Tibial artery (tissue), 4 donors: ENCODE data around the gene MYO7B.
A peak's percentile ranks its signal among the peaks of the same experiment; 100 is the strongest.

Experiments
- DNase-seq, 2 donors: peaks; one replicate each; pipeline ENCODE4 v3.0.0-alpha.2; 2019
- H3K27ac ChIP-seq, 2 donors: fragments of 200-600 bp; sonication (generic) in 1 of 2; 1 replicate in 1 of 2; 2 replicates in 1 of 2; pipeline ENCODE4 v1.5.1; 2018 to 2019; ENCODE audit warnings: mild to moderate bottlenecking in 1 of 2
- H3K27me3 ChIP-seq, 2 donors: fragments of 200-600 bp; sonication (generic) in 1 of 2; one replicate each; pipeline versions ENCODE4 v1.5.1 to v1.6.0; 2016 to 2019
- H3K36me3 ChIP-seq, 3 donors: fragments of 200-600 bp; sonication (generic) in 2 of 3; one replicate each; pipeline ENCODE4 v1.5.1; 2016 to 2019; ENCODE audit warnings: mild to moderate bottlenecking in 2 of 3
- H3K4me1 ChIP-seq, 4 donors: fragments of 200-600 bp; sonication (generic) in 2 of 4; 1 replicate in 3 of 4; 2 replicates in 1 of 4; pipeline ENCODE4 v1.5.1; 2016 to 2019
- H3K4me3 ChIP-seq, 2 donors: fragments of 200-600 bp; sonication (generic) in 1 of 2; 1 replicate in 1 of 2; 2 replicates in 1 of 2; pipeline ENCODE4 v1.5.1; 2018 to 2019; ENCODE audit warnings: mild to moderate bottlenecking in 2 of 2
- H3K9me3 ChIP-seq, 3 donors: fragments of 200-600 bp; sonication (generic) in 1 of 3; one replicate each; pipeline ENCODE4 v1.5.1; 2016 to 2019
- intact Hi-C: fragments of 100-400 bp; cut with DNase I; formaldehyde crosslinking; loops from one replicate; pipeline ENCODE4 v1.15.0; 2023; ENCODE audit warnings: low total_unique reads
- TF ChIP-seq, protein P1 (sequence below), 2 experiments: fragments of 200-600 bp in 1 of 2; fragments of 450-650 bp in 1 of 2; IDR thresholded peaks; one replicate each; pipeline ENCODE4 v1.5.1; 2017 to 2019; ENCODE audit warnings: antibody characterized with exemption in 2 of 2, mild to moderate bottlenecking in 1 of 2, moderate library complexity in 1 of 2

MYO7B gene

DNA sequence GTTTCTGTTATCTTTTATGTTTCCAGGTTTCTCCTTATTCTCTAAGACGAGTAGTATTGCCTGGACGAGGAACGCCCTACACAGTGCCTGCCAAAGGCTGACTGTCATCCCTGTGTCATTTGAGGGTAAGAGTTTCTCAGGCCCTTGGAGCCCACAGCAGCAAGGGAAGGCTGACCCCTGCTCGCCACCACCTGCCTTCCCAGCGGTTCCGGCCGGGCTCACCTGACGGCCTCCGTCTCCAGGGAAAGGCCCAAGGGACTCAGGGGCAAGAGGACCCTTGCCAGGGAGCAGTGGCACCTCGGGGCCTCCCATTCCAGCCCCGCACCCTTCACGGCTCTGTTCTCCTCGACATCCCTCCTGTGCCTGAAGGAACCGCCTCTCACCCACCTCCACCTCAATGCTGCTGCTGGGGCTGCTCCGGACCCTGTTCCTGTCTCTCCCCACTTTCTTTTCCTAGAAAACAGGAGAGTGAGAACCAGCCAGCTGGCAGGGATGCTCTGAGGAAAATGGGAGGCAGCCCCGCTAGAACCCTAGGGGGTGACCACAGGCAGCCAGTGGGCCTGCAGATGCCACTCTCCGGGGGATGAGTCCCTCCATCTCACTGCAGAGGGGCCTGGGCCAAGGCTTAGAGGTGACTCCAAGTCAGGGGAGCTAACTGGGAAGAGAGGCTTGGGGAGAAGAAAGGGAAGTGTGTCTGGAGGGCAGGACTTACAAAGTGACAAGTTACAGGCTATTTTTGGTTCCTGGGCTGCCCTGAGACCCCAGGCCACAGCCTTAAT is 138.0 kb downstream of the MYO7B start:
- peak overlapping the region; percentile 93 to 95 for H3K27ac ChIP-seq
- H3K9me3 ChIP-seq = no peaks in the 10 kb centered on the region
- H3K4me1 ChIP-seq = peaks cover 0 to 71% (median 52%) of the 10 kb centered on the region in 4 donors
- H3K4me3 ChIP-seq = peak overlapping the region; percentile 89 to 97
- DNase-seq = peak in 1 of 2 donors; percentile 58
- H3K27me3 ChIP-seq = no peaks in the 10 kb centered on the region
- intact Hi-C loops = loop anchor here (2.0 to 10.0 kb wide), 2 partner anchors 21 to 289 kb away; partner anchors contain the start of gene MAP3K2
- no peaks in the 10 kb centered on the region for H3K36me3 ChIP-seq
- TF ChIP-seq, protein P1, sequence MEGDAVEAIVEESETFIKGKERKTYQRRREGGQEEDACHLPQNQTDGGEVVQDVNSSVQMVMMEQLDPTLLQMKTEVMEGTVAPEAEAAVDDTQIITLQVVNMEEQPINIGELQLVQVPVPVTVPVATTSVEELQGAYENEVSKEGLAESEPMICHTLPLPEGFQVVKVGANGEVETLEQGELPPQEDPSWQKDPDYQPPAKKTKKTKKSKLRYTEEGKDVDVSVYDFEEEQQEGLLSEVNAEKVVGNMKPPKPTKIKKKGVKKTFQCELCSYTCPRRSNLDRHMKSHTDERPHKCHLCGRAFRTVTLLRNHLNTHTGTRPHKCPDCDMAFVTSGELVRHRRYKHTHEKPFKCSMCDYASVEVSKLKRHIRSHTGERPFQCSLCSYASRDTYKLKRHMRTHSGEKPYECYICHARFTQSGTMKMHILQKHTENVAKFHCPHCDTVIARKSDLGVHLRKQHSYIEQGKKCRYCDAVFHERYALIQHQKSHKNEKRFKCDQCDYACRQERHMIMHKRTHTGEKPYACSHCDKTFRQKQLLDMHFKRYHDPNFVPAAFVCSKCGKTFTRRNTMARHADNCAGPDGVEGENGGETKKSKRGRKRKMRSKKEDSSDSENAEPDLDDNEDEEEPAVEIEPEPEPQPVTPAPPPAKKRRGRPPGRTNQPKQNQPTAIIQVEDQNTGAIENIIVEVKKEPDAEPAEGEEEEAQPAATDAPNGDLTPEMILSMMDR (IDR thresholded peaks at IDR 0.05) = no peak

GRCh38 chr2:127674241-127675209 is 139.0 kb downstream of the MYO7B start:
- Histone ChIP-seq H3K27me3 (no peaks in the 10 kb centered on the region), H3K36me3 (no peaks in the 10 kb centered on the region), H3K4me3 (peak overlapping the region; percentile 89 to 97), H3K27ac (peak overlapping the region; percentile 93 to 95), H3K9me3 (no peaks in the 10 kb centered on the region), H3K4me1 (peaks cover 0 to 61% (median 45%) of the 10 kb centered on the region in 4 donors)
- peak; percentile 61 to 90 for DNase-seq
- TF ChIP-seq, protein P1 (IDR thresholded peaks at IDR 0.05) = no peak
- intact Hi-C loops = loop anchor here (2.0 to 10.0 kb wide), 2 partner anchors 22 to 290 kb away; partner anchors contain the start of gene MAP3K2

DNA sequence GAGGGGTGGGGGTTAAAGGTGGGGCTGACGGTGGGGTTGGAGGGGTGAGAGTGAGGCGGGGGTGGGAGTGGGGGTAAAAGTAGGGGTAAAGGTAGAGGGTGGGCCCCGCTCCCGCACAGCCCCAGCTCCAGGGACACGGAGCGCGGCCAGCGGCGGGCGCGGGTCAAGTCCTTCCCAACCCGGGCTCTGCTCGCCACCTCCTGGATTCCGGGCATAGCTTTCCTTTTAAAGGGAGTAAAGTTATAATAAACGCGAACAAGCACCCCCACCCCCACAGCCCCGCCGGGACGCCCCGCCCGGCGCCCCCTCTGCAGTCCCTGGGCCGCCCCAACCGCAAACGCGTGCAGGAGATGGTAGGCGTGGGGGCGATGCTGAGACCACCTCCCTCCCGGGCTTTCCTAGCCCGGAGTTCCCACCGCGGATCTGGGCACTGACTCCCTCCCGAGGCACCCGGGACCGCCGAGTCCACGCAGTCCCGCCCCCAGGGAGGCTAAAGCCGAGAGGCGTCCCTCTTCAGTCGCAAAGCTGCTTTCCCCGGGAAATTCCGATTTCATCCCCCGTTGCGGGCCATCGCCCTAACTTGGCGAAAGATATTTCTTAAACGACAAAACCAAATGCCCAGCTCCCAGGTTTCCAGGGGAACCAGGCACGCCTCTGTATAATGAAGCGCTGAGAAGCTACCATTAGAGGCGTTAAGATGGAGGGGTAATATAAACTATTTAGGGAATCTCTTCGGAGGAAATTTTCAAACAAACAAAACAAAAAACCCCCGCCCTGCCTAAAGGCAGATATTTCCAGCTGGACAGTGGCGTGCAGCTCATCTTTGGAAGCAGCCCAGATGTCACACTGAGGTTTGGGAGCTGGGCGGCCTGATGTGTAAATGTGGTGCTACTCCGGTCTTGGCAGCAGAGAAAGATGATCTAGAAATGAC is 140.1 kb downstream of the MYO7B start, which contains the start of gene LIMS2:
LIMS2 (minus strand) TSS at position 200 of the 931 bp plus-strand sequence. CDS start 506 bp downstream, outside the sequence.
- TF ChIP-seq, protein P1 (IDR thresholded peaks at IDR 0.05) = peak in 1 of 2 experiments; percentile 5
- no peaks in the 10 kb centered on the region for H3K9me3 ChIP-seq
- H3K27ac ChIP-seq = peak within 1 kb of the TSS; percentile 93 to 95
- H3K4me1 ChIP-seq = peaks cover 0 to 53% (median 42%) of the 10 kb centered on the region in 4 donors
- no peaks in the 10 kb centered on the region for H3K36me3 ChIP-seq
- no peaks in the 10 kb centered on the region for H3K27me3 ChIP-seq
- DNase-seq = peak in 1 of 2 donors; percentile 46
- H3K4me3 ChIP-seq = peak within 1 kb of the TSS; percentile 89 to 97
- intact Hi-C loops = loop anchor here (2.0 to 10.0 kb wide), 2 partner anchors 23 to 291 kb away; partner anchors contain the start of gene MAP3K2

- Histone ChIP-seq H3K9me3 (no peaks in the 10 kb centered on the region), H3K4me1 (peaks cover 0 to 53% (median 42%) of the 10 kb centered on the region in 4 donors), H3K4me3 (no peak overlapping the region), H3K27ac (peak overlapping the region; percentile 42 to 95), H3K27me3 (no peaks in the 10 kb centered on the region), H3K36me3 (no peaks in the 10 kb centered on the region)
- intact Hi-C loops = loop anchor here (10.0 kb wide), 1 partner anchor 292 kb away; the partner anchor contains the start of gene MAP3K2
- TF ChIP-seq, protein P1 (IDR thresholded peaks at IDR 0.05) = no peak
- DNase-seq = peak; percentile 40 to 90
Measured at GRCh38 chr2:127676906-127677305, 141.4 kb downstream of the MYO7B start.
